ENCODE measurements around the gene TGFBI. TPM values are rescaled to one million over a fixed set of nuclear protein-coding genes. Genes with fewer than 3 reads are reported as not detected.

The TGFBI gene
- total RNA-seq, result 13.4 TPM

DNA sequence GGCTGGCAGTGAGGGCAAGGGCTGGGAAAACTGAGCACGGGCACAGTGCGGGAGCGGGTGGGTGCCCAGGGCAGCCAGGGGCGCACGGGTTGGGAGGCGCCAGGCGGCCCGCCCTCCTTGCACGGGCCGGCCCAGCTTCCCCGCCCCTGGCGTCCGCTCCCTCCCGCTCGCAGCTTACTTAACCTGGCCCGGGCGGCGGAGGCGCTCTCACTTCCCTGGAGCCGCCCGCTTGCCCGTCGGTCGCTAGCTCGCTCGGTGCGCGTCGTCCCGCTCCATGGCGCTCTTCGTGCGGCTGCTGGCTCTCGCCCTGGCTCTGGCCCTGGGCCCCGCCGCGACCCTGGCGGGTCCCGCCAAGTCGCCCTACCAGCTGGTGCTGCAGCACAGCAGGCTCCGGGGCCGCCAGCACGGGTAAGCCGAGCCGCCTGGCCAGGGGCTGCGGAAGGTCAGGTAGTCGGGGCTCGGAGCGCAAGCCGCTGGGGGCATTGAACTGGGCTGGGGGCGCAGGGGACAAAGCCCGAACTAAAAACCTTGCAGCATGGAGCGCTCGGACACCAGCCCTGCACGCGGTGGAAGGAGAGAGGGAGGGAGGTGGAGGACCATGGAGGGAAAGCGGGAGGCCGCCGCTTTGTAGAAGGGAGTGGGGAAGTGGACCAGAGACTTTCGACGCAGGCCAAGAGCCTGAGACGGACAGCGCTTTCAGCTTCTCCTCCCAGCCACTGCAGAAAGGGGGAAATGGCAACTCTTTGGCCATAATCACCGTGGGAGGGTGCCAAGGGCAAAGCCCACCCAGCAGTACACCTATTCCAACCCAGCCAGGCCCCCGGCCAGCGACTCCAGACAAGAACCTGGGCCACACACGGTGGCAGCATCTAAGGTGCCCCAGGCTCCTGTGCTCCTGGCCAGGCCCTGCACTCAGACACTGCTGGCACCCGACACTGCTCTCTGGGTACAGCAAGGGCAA is at the start of gene TGFBI:
Gene TGFBI, plus strand, starts transcription at position 207 of the 961 bp plus-strand sequence. Its CDS starts 68 bp downstream, at position 275.
- peak; percentile 85 for ATAC-seq

DNA sequence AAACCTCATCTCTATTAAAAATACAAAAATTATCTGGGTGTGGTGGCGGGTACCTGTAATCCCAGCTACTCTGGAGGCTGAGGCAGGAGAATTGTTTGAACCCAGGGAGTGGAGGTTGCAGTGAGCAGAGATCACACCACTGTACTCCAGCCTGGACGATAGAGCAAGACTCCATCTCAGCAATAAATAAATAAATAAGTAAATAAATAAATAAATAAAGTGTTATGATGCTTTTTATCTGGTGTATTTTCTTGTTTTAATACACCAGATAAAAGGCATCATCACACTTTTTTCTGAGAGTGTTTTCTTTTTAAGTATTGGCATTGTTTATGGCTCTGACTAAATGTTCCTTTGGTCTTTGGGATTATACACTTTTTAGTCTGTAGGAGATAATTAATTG is 49.8 kb upstream of the TGFBI start:
- ATAC-seq, result no peak

DNA sequence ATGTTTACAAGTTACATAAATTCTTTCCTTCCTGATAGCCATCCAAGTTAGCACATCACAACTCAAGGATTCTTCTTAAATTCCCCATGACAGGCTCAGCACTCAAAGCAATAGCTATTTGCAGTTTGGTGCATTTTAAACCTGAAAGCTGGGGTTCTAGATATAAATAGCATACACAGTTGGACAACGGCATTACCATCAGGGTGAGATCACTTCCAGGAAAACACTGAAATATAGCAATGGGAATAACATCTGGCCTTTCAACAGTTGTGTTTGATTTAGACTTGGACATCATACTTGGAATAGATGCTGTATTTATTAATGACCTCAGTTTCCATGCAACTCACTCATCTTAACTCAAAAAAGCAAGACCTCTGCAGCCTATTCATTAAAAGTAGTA is 49.3 kb upstream of the TGFBI start:
- no peak for ATAC-seq

DNA sequence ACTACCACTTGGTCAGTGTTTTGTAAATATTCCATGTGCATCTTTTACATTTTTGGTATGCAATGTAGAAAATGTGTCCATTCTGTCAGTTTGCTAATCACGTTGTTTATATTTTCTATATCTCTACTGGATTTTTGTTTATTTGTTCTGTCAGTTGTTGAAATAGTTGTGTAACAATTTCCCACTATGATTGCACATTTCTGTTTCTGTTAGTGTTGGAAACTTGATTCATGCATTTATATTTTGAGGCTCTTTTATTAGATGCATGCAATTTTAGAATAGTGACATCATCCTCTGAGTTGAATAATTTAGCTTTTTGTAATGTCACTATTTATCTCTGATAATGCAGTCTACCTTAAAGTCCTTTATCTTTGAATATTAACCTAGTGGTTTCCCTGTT is 48.2 kb upstream of the TGFBI start:
- no peak for ATAC-seq

DNA sequence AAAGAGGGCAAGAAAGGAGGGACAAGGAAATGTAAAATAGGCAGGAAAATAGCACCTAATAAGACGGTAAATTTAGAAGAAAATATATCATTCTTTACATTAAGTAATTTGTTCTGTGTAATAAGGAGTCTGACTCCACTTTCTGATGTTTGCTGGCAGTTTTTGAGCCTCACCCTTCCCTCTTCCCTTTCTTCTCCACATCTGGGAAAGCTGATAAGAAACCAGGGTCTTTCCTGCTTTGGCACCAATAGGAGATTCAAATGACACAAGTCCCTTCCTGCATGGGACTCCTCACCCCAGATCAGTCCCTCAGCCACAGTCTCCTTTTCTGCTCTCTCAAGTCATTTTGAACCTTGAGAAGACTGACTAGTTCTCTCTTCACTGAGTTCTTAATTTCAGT is 42.8 kb upstream of the TGFBI start:
- no peak for ATAC-seq

GRCh38 chr5:135986401-135986800 is 42.4 kb upstream of the TGFBI start:
- no peak for ATAC-seq

GRCh38 chr5:135986891-135987401 is 41.8 kb upstream of the TGFBI start:
- no peak for ATAC-seq

DNA sequence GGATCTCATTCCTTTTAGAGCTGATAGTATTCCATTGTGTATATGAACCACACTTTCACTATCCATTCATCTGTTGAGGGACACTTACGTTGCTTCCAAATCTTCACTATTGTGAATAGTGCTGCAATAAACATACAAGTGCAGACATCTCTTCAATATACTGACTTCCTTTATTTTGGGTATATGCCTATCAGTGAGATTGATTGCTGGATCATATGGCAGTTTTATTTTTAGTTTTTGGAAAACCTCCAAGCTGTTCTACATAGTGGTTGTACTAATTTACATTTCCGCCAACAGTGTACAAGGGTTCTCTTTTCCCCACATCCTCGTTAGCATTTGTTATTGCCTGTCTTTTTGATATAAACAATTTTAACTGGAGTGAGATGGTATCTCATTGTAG is 40.2 kb upstream of the TGFBI start:
- no peak for ATAC-seq

- ATAC-seq, result no peak
Observed at GRCh38 chr5:135989686-135990085, 39.1 kb upstream of the TGFBI start.

- no peak for ATAC-seq
Observed at GRCh38 chr5:135990528-135991255, 38.1 kb upstream of the TGFBI start.

DNA sequence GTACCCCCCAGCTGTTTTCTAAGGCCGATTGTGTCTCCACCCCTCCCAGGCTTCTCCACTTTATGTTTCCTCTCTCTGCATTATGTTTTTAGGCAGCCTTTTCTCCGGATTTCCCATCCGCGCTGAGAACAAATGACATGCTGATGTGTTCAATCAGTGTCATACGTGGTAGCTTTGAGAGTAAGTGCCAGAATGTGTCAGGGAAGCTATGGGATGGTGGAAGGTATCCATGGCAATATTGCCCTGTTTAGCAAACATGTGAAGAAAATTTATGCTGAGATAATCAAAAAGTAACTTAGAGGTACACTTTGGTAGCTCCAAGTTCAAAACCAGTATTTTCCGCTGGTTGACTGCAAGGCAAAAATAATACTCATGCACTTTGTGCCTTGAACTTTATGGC is 37.4 kb upstream of the TGFBI start:
- no peak for ATAC-seq

GRCh38 chr5:135993335-135993879 is 35.4 kb upstream of the TGFBI start:
- no peak for ATAC-seq

GRCh38 chr5:135993880-135994636 is 34.7 kb upstream of the TGFBI start:
- no peak for ATAC-seq

GRCh38 chr5:135995976-135996375 is 32.8 kb upstream of the TGFBI start:
- ATAC-seq, result no peak

GRCh38 chr5:135996611-135997010 is 32.2 kb upstream of the TGFBI start:
- no peak for ATAC-seq

GRCh38 chr5:135997673-135998335 is 31.0 kb upstream of the TGFBI start:
- no peak for ATAC-seq

DNA sequence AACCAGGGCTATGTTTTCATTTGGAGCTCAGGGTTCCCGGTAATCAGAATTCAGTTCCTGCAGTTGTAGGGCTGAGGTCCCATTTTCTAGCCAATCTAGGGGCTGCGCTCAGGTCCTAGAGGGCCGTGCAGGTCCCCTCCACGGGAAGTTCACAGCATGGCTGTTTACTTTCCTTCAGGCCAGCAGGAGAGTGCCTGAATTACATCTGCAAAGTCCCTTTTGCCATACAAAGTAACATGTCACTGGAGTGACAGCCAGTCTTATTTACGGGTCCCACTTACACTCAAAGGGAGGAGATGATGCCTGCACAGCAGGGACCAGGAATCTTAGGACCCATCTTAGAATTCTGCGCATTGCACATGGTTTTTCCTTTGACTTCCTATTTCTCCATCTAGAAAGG is 29.9 kb upstream of the TGFBI start:
- ATAC-seq, result no peak

- no peak for ATAC-seq
Observed at GRCh38 chr5:135999406-136000139, 29.2 kb upstream of the TGFBI start.

DNA sequence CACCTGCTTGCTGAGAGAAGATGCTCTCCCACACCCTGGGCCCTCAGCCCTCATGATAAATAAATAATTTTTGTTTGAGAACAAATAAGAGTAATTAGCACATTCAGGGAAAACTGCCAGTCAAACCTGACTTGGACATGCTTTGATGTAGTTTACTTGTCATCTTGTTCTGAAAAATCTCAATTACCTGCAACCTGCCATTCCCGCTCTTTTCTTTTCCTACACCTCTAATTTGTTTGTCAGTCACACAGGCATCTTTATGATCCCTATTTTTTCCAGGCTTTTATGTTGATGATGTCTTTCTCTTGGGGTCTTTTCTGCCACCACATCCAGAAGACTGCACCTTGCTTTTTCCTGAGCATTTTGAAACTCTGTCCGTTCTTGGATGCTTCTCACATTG is 28.6 kb upstream of the TGFBI start:
- ATAC-seq, result no peak

DNA sequence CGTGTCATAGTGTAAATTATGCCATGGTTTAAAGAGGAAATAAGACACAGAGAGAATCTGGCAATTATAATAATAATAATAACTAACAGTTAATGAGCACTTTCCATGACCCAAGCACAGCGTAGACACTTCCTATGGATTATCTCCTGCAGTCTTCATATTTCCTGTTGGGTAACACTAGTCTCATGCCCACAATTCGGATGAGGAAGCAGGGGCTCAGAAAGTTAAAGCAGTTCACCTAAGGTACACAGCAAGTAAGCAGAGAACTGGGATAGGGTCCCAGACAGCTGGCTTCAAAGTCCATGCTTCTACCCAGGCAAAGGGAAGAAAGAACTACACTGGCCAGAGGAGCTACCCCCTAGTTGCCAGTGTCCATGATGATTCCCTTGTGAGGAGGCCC is 27.9 kb upstream of the TGFBI start:
- ATAC-seq, result no peak

DNA sequence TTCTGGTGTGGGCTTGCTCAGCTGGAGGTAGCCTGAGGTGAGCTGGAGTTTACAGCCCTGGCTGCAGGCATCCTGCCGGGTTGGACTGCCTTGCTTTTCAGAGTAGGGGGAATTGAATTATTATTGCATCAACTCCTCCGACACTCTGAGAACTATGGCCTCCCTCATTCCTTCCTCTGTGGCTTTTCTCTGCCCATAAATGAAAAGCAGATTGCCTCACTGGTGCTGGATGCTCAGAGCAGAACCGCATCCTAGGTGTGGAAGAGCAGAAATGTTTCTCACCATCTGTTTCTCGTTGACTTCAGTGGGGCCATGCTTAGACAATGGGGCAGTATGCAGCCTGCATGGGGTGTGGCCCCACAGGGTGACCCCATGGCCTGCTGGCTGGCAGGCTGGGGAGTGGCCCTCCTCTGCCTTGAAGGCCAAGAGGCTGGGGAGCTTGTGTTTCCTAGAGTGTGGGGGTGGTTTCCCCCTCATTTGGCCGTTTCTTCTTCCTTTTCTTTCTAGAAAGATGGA is 27.3 kb upstream of the TGFBI start:
- no peak for ATAC-seq
